Kidney (tissue), 14 donors: ENCODE results near the gene CNP. TPM values are rescaled to one million over a fixed set of nuclear protein-coding genes. Genes with fewer than 3 reads are reported as not detected.

Source experiments
- DNase-seq, 5 donors: peaks; one replicate each; pipeline ENCODE4 v3.0.0-alpha.2; 2013 to 2020
- FAIRE-seq: peaks from 2 replicates; lab custom pipeline; 2012; peaks lifted over from hg19 to GRCh38; lab: Jason Lieb, UNC
- H3K27ac ChIP-seq, 2 donors: one replicate each; pipeline ENCODE4 v1.7.0; 2013; ENCODE audit warnings: low read depth in 2 of 2, low read length in 2 of 2, inconsistent platforms in 1 of 2
- H3K27me3 ChIP-seq: one replicate; pipeline ENCODE4 v1.7.1; 2013; ENCODE audit warnings: low read length, inconsistent platforms; ENCODE audit not compliant: control insufficient read depth, insufficient read depth
- H3K36me3 ChIP-seq, 3 donors: one replicate each; pipeline versions ENCODE4 v1.7.0 to v1.7.1; 2013; ENCODE audit warnings: low read length in 3 of 3, control low read depth in 1 of 3, inconsistent platforms in 1 of 3; ENCODE audit not compliant: insufficient read depth in 3 of 3, control insufficient read depth in 2 of 3
- H3K4me1 ChIP-seq, 3 donors: one replicate each; pipeline versions ENCODE4 v1.7.0 to v1.7.1; 2013; ENCODE audit warnings: low read length in 3 of 3, inconsistent platforms in 1 of 3, low read depth in 1 of 3; ENCODE audit not compliant: control insufficient read depth in 2 of 3, insufficient read depth in 2 of 3
- H3K4me3 ChIP-seq, 3 donors: one replicate each; pipeline versions ENCODE4 v1.7.0 to v1.8.1; 2013; ENCODE audit warnings: low read length in 3 of 3, control low read depth in 1 of 3, inconsistent platforms in 1 of 3
- H3K9ac ChIP-seq, 3 donors: one replicate each; pipeline versions ENCODE4 v1.7.0 to v1.7.1; 2013; ENCODE audit warnings: low read length in 3 of 3, control low read depth in 1 of 3, inconsistent platforms in 1 of 3
- H3K9me3 ChIP-seq, 3 donors: one replicate each; pipeline versions ENCODE4 v1.7.0 to v1.7.1; 2013; ENCODE audit warnings: low read length in 3 of 3, control low read depth in 1 of 3, inconsistent platforms in 1 of 3; ENCODE audit not compliant: control insufficient read depth in 2 of 3, insufficient read depth in 1 of 3
- CTCF ChIP-seq: IDR thresholded peaks from 3 replicates; pipeline ENCODE4 v1.5.1; 2012; ENCODE audit warnings: mild to moderate bottlenecking, moderate library complexity, borderline replicate concordance; ENCODE audit not compliant: insufficient read depth; ENCODE audit errors: extremely low read depth
- intact Hi-C: fragments of 100-400 bp; cut with DNase I; formaldehyde crosslinking; loops from one replicate; pipeline ENCODE4 v1.11.1; 2022
- polyA plus RNA-seq: library from polyadenylated mRNA; stranded (reverse); fragments of 350-450 nt; fragmentation: Illumina TruSeq; extraction: RNeasy Lipid Tissue Mini Kit (QIAGEN cat#74804); gene quantifications from one replicate; pipeline ENCODE4 v1.2.3, GENCODE V29; 2014; ENCODE audit warnings: low read depth, low replicate concordance; ENCODE audit not compliant: insufficient read depth
- total RNA-seq: library from RNA; stranded (reverse); fragmentation: NEBNext Ultra II Directional; extraction: Animal tissue kit (Norgen Biotek cat#: 25700); gene quantifications from one replicate; pipeline ENCODE4 v1.2.1, GENCODE V29; 2021
- donor health status: control.
- donor health status: control.
- donor health status: control.
- donor health status: control.
- donor health status: control.
- donor health status: DM: yes; HTN: yes; CAD: no.
- donor health status: Normal renal cell carcinoma (clear cell type).

Gene CNP
- total and polyA plus RNA-seq, 2 donors from 2014 or later = 64.0 to 87.5 TPM

DNA sequence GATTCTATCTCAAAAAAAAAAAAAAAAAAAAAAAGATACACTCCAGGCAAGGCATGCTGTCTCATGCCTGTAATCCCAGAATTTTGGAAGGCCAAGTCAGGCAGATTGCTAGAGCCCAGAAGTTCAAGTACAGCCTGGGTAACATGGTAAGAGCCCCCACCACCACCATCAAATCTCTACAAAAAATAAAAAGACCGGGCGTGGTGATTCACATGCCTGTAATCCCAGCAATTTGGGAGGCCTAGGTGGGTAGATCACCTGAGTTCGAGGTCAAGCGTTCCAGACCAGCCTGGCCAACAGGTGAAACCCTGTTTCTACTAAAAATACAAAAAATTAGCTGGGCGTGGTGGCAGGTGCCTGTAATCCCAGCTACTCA is 46.0 kb upstream of the CNP start:
- Histone ChIP-seq H3K27me3 (no peaks in the 10 kb centered on the region), H3K4me1 (peaks cover 0 to 16% (median 6%) of the 10 kb centered on the region in 3 donors), H3K9ac (no peak overlapping the region), H3K36me3 (no peaks in the 10 kb centered on the region), H3K9me3 (no peaks in the 10 kb centered on the region), H3K4me3 (no peak overlapping the region), H3K27ac (no peak overlapping the region)
- intact Hi-C loops = no loop called here
- TF ChIP-seq CTCF = no peak
- FAIRE-seq (no peak), DNase-seq (no peak)

DNA sequence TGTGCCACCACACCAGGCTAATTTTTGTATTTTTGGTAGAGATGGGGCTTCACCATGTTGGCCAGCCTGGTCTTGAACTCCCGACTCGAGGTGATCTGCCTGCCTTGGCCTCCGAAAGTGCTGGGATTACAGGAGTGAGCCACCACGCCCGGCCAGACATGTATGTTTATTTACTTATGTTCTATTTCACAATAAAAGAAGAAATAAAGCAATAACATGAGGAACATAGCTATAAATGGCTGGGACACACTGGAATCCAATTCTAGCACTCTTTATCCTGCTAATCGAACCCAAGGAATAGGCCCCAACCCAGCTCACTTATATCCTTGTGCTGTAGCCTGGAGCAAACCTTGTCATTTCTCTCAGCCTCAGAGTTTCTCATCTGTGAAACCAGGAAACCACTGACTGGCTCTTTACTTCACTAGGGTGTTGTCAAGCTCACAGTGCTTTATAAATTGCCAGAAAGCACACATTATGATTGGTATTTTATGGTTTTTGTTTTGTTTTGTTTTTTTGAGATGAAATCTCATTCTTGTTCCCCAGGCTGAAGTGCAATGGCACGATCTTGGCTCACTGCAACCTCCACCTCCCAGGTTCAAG is 40.5 kb upstream of the CNP start:
- Histone ChIP-seq H3K4me1 (peaks cover 0 to 6% (median 5%) of the 10 kb centered on the region in 3 donors), H3K27ac (no peak overlapping the region), H3K4me3 (no peak overlapping the region), H3K36me3 (no peaks in the 10 kb centered on the region), H3K27me3 (no peaks in the 10 kb centered on the region), H3K9me3 (no peaks in the 10 kb centered on the region), H3K9ac (no peak overlapping the region)
- no peak for DNase-seq
- intact Hi-C loops = no loop called here
- no peak for FAIRE-seq
- no peak for TF ChIP-seq CTCF

GRCh38 chr17:41928693-41929251 is 37.8 kb upstream of the CNP start:
- Histone ChIP-seq H3K27me3 (no peaks in the 10 kb centered on the region), H3K9me3 (no peaks in the 10 kb centered on the region), H3K36me3 (no peaks in the 10 kb centered on the region), H3K27ac (no peak overlapping the region), H3K4me1 (peaks cover 0 to 6% (median 5%) of the 10 kb centered on the region in 3 donors), H3K9ac (no peak overlapping the region), H3K4me3 (no peak overlapping the region)
- FAIRE-seq (no peak), DNase-seq (no peak)
- intact Hi-C loops = no loop called here
- TF ChIP-seq CTCF = no peak
